ENCODE data around the gene BAZ2B.

- TF ChIP-seq CTCF (conservative IDR thresholded peaks at IDR 0.05; ENCODE audit: low read depth in 2 of 2) (no peak), ETS1 (IDR thresholded peaks at IDR 0.05) (no peak), EZH2 (IDR thresholded peaks at IDR 0.05; ENCODE audit: low read depth, unreplicated experiment) (no peak), CREB1 (CRISPR knock-in tag; IDR thresholded peaks at IDR 0.05; ENCODE audit: low read depth) (no peak), EZH2phosphoT487 (IDR thresholded peaks at IDR 0.05; ENCODE audit: unreplicated experiment) (no peak), REST (IDR thresholded peaks at IDR 0.05; ENCODE audit: unreplicated experiment) (no peak), POLR2AphosphoS5 (IDR thresholded peaks at IDR 0.05; ENCODE audit: low read depth) (no peak), ZNF331 (CRISPR knock-in tag; IDR thresholded peaks at IDR 0.05; ENCODE audit: low read depth) (no peak)
Measured at GRCh38 chr2:159592441-159592840, 23.9 kb downstream of the BAZ2B start.

Data from GM23338 (cell line).